ENCODE measurements around the gene MYO9A.

DNA sequence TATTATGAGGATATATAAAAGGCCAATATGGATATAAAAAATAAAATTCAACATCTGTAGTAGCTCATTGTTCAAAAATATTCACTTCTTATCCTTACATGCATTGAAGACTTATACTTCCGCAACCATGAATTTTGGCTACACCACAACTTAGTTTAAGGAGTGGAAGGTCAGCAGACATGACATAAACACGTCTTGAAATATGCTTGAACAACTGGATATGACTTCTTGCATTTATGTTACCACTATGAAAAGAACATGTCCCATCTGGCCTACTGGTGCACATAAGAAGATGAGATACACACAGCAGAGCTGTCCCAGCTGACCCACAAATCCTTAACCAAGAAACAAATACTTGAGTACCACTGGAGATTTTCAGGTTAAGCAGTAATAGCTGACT lies 52.1 kb downstream of the MYO9A start:
- TF ChIP-seq GATA3 (IDR thresholded peaks at IDR 0.05; ENCODE audit: low read depth, low read length): no peak
- no peak for TF ChIP-seq GATA2 (IDR thresholded peaks at IDR 0.05; ENCODE audit: low read depth, low read length)

All from SH-SY5Y (cell line).